GM10248 (cell line): Measurements from ENCODE around the gene C3orf52.
"Not testable (repeated sequence)": the region's sequence is repeated elsewhere in the genome, so short reads cannot be mapped to it uniquely, and the experiment has no call there.

Source experiments
- CTCF ChIA-PET: fragments of 300-600 bp; sonication (Branson Sonifier 250); formaldehyde crosslinking; extraction: SDS; loops from one replicate; lab custom pipeline; 2021; ENCODE audit warnings: antibody characterized with exemption; lab: Yijun Ruan, JAX
- POLR2A ChIA-PET: fragments of 350-650 bp; sonication (Branson Sonifier 250); formaldehyde crosslinking; extraction: SDS; loops from one replicate; lab custom pipeline; 2020; ENCODE audit warnings: antibody characterized with exemption; lab: Yijun Ruan, JAX
- DNase-seq: peaks from one replicate; pipeline ENCODE4 v3.0.0; 2012; ENCODE audit errors: extremely low spot score
- CTCF ChIP-seq: IDR thresholded peaks from 2 replicates; pipeline ENCODE4 v1.5.1; 2012; ENCODE audit warnings: mild to moderate bottlenecking, low read depth; ENCODE audit errors: extremely low read depth, missing control alignments, control extremely low read depth

Gene C3orf52

GRCh38 chr3:112061152-112061551, 25.0 kb upstream of the C3orf52 start:
- ChIA-PET CTCF (no interaction called here), POLR2A (no interaction called here)
- no peak for DNase-seq
- no peak for TF ChIP-seq CTCF

GRCh38 chr3:112072387-112073060, 13.7 kb upstream of the C3orf52 start:
- CTCF ChIA-PET = interaction anchor here (1.5 kb wide), 1 partner anchor 31 kb away, joined by 3 read pairs; no protein-coding TSS in a partner anchor
- DNase-seq, POLR2A ChIA-PET: not testable (repeated sequence)

GRCh38 chr3:112074006-112074405, 12.2 kb upstream of the C3orf52 start:
- ChIA-PET CTCF (no interaction called here), POLR2A (no interaction called here)
- no peak for DNase-seq
- no peak for TF ChIP-seq CTCF

- POLR2A ChIA-PET = no interaction called here
- CTCF ChIA-PET = no interaction called here
- no peak for DNase-seq
- no peak for TF ChIP-seq CTCF
These were observed 11.3 kb upstream of the C3orf52 start for GRCh38 chr3:112074616-112075497.

GRCh38 chr3:112078125-112079083, 7.8 kb upstream of the C3orf52 start:
- CTCF ChIA-PET = interaction anchor here (0.7 to 1.6 kb wide), 3 partner anchors 8 to 65 kb away, joined by 3 read pairs; no protein-coding TSS in a partner anchor
- TF ChIP-seq CTCF = no peak
- no peak for DNase-seq
- POLR2A ChIA-PET = no interaction called here

- ChIA-PET CTCF (no interaction called here), POLR2A (no interaction called here)
- TF ChIP-seq CTCF = no peak
- no peak for DNase-seq
These were observed 3.0 kb upstream of the C3orf52 start for GRCh38 chr3:112083239-112083638.
